Endothelial cell of umbilical vein (primary cell): ENCODE results near the gene DCHS1.

Source experiments
- EZH2 ChIP-seq: IDR thresholded peaks from 2 replicates; pipeline ENCODE4 v1.6.1; 2012; ENCODE audit warnings: borderline replicate concordance, low read depth, mild to moderate bottlenecking, moderate library complexity, low read length, inconsistent platforms; ENCODE audit not compliant: severe bottlenecking
- JUN ChIP-seq: IDR thresholded peaks from 2 replicates; pipeline ENCODE4 v1.6.1; 2011; ENCODE audit warnings: borderline replicate concordance, low read depth; ENCODE audit not compliant: insufficient read length, insufficient read depth
- MYC ChIP-seq: IDR thresholded peaks from one replicate; pipeline ENCODE4 v1.6.1; 2011; ENCODE audit warnings: mild to moderate bottlenecking, low read depth, low read length
- POLR2A ChIP-seq: IDR thresholded peaks from 2 replicates; pipeline ENCODE4 v1.6.1; 2012; ENCODE audit warnings: low read depth, mild to moderate bottlenecking, control low read depth, low read length
- POLR2AphosphoS5 ChIP-seq: IDR thresholded peaks from 2 replicates; pipeline ENCODE4 v1.6.1; 2012; ENCODE audit warnings: low read depth, mild to moderate bottlenecking, control low read depth, low read length, moderate library complexity; ENCODE audit not compliant: insufficient read depth
- TF ChIP-seq, protein P1 (sequence below), 2 donors: IDR thresholded peaks; 1 replicate in 1 of 2; 2 replicates in 1 of 2; pipeline ENCODE4 v1.5.1; 2011; ENCODE audit warnings: low read length in 2 of 2, mild to moderate bottlenecking in 2 of 2, moderate library complexity in 2 of 2, control low read depth in 1 of 2, inconsistent platforms in 1 of 2, low read depth in 1 of 2; ENCODE audit not compliant: insufficient read depth in 1 of 2; ENCODE audit errors: extremely low read depth in 1 of 2

DNA sequence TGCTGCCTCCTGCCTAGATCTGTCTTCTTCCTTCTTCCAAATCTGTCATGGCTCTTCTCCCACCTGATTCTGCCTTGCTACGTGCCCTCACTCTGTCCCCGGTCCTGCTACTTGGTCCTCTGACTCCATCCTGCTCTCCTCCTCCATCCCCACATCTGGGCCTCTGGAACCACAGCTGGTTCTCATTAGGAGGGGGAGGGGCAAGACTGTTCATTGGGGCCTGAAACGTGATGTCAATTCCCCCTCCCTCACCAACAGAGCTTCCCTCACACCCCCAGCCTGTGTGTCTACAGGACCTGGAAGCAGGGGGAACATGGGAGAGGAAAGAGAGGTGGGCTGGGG lies 9.1 kb downstream of the DCHS1 start:
- TF ChIP-seq, protein P1, sequence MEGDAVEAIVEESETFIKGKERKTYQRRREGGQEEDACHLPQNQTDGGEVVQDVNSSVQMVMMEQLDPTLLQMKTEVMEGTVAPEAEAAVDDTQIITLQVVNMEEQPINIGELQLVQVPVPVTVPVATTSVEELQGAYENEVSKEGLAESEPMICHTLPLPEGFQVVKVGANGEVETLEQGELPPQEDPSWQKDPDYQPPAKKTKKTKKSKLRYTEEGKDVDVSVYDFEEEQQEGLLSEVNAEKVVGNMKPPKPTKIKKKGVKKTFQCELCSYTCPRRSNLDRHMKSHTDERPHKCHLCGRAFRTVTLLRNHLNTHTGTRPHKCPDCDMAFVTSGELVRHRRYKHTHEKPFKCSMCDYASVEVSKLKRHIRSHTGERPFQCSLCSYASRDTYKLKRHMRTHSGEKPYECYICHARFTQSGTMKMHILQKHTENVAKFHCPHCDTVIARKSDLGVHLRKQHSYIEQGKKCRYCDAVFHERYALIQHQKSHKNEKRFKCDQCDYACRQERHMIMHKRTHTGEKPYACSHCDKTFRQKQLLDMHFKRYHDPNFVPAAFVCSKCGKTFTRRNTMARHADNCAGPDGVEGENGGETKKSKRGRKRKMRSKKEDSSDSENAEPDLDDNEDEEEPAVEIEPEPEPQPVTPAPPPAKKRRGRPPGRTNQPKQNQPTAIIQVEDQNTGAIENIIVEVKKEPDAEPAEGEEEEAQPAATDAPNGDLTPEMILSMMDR (IDR thresholded peaks at IDR 0.05; ENCODE audit: extremely low read depth in 1 of 2, insufficient read depth in 1 of 2, low read depth in 1 of 2, low read length in 2 of 2), result no peak
- TF ChIP-seq POLR2AphosphoS5, result no peak
- TF ChIP-seq POLR2A, result no peak
- TF ChIP-seq EZH2, result no peak
- TF ChIP-seq MYC, result no peak
- TF ChIP-seq JUN, result no peak
